SK-N-SH (cell line): ENCODE results near the gene UBE2I. TPM values are rescaled to one million over a fixed set of nuclear protein-coding genes. Genes with fewer than 3 reads are reported as not detected.

ENCODE experiments used
- CTCF ChIA-PET: fragments of 300-600, 350-600 bp; formaldehyde crosslinking; extraction: SDS; loops from one replicate; lab custom pipeline; 2021; lab: Yijun Ruan, JAX
- POLR2A ChIA-PET: fragments of 350-600 bp; sonication (Branson Sonifier 250); formaldehyde crosslinking; extraction: SDS; loops from one replicate; lab custom pipeline; 2020; ENCODE audit warnings: antibody characterized with exemption, inconsistent platforms; lab: Yijun Ruan, JAX
- DNase-seq: peaks from one replicate; pipeline ENCODE4 v3.0.0; 2012
- H2AFZ ChIP-seq: fragments of 200-600 bp; sonication (generic); 2 replicates; pipeline ENCODE4 v1.8.1; 2016; ENCODE audit warnings: antibody characterized with exemption, mild to moderate bottlenecking, low read depth
- H3F3A ChIP-seq: fragments of 200-600 bp; sonication (generic); replicated peaks from 2 replicates; pipeline ENCODE3; 2016; ENCODE audit warnings: antibody characterized with exemption, mild to moderate bottlenecking; ENCODE audit not compliant: insufficient read depth
- H3K27ac ChIP-seq, 2 experiments: fragments of 200-500 bp in 1 of 2; fragments of 200-600 bp in 1 of 2; sonication (Bioruptor generic) in 1 of 2; sonication (generic), shearing (Covaris generic) in 1 of 2; 2 replicates each; pipeline versions ENCODE4 v1.5.1 to v1.6.1; 2014 to 2016; ENCODE audit warnings: low read depth in 2 of 2, inconsistent platforms in 1 of 2, low read length in 1 of 2, mild to moderate bottlenecking in 1 of 2, mixed read lengths in 1 of 2
- H3K27me3 ChIP-seq: fragments of 200-600 bp; sonication (generic), shearing (Covaris generic); 2 replicates; pipeline ENCODE4 v1.6.1; 2016; ENCODE audit warnings: mixed run types; ENCODE audit not compliant: insufficient read depth
- H3K36me3 ChIP-seq, 2 experiments: fragments of 200-500 bp in 1 of 2; fragments of 200-600 bp in 1 of 2; sonication (Bioruptor generic) in 1 of 2; sonication (generic) in 1 of 2; replicated peaks in 1 of 2; 2 replicates each; pipeline versions ENCODE3 to v1.5.1; 2014 to 2016; ENCODE audit warnings: low read length in 1 of 2, mild to moderate bottlenecking in 1 of 2; ENCODE audit not compliant: insufficient read depth in 2 of 2, control insufficient read depth in 1 of 2
- H3K4me1 ChIP-seq, 2 experiments: fragments of 200-500 bp in 1 of 2; fragments of 200-600 bp in 1 of 2; sonication (Bioruptor generic) in 1 of 2; sonication (generic), shearing (Covaris generic) in 1 of 2; 2 replicates each; pipeline versions ENCODE4 v1.5.1 to v1.6.1; 2014 to 2016; ENCODE audit warnings: low read depth in 1 of 2, low read length in 1 of 2, mixed run types in 1 of 2; ENCODE audit not compliant: insufficient read depth in 2 of 2, control insufficient read depth in 1 of 2
- H3K4me2 ChIP-seq: fragments of 200-600 bp; sonication (generic), shearing (Covaris generic); 2 replicates; pipeline ENCODE4 v1.6.1; 2017; ENCODE audit warnings: mixed run types
- H3K4me3 ChIP-seq, 2 experiments: fragments of 200-500 bp in 1 of 2; fragments of 200-600 bp in 1 of 2; sonication (Bioruptor generic) in 1 of 2; sonication (generic), shearing (Covaris generic) in 1 of 2; 2 replicates each; pipeline versions ENCODE4 v1.5.1 to v1.8.1; 2014 to 2016; ENCODE audit warnings: low read depth in 2 of 2, inconsistent platforms in 1 of 2, low read length in 1 of 2, mild to moderate bottlenecking in 1 of 2, mixed read lengths in 1 of 2, moderate library complexity in 1 of 2
- H3K79me2 ChIP-seq: fragments of 200-600 bp; sonication (generic); 2 replicates; pipeline ENCODE4 v1.8.1; 2017; ENCODE audit warnings: mild to moderate bottlenecking; ENCODE audit not compliant: insufficient read depth
- H3K9ac ChIP-seq: fragments of 200-600 bp; sonication (generic); 2 replicates; pipeline ENCODE4 v1.6.1; 2017; ENCODE audit warnings: mixed run types
- H3K9me2 ChIP-seq: fragments of 200-600 bp; sonication (generic); 2 replicates; pipeline ENCODE4 v1.6.1; 2017; ENCODE audit warnings: mixed run types
- H3K9me3 ChIP-seq: fragments of 200-600 bp; sonication (generic); 2 replicates; pipeline ENCODE4 v1.6.1; 2017; ENCODE audit warnings: mixed run types, mild to moderate bottlenecking, moderate library complexity
- H4K20me1 ChIP-seq: fragments of 200-600 bp; sonication (generic); 2 replicates; pipeline ENCODE4 v1.6.1; 2017; ENCODE audit warnings: mild to moderate bottlenecking, mixed run types; ENCODE audit not compliant: insufficient read depth
- CTCF ChIP-seq: fragments of 200-600 bp; sonication (generic); IDR thresholded peaks from 2 replicates; pipeline ENCODE4 v1.6.1; 2017; ENCODE audit warnings: antibody characterized with exemption, mild to moderate bottlenecking, moderate library complexity
- EP300 ChIP-seq, 2 experiments: IDR thresholded peaks; 2 replicates each; pipeline versions ENCODE4 v1.4.0 to v1.6.1; 2012; ENCODE audit warnings: borderline replicate concordance in 1 of 2, low read depth in 1 of 2, low read length in 1 of 2
- FOXJ3 ChIP-seq: sonication (generic); formaldehyde crosslinking; IDR thresholded peaks from 2 replicates; pipeline ENCODE4 v1.5.1; 2020; ENCODE audit warnings: mild to moderate bottlenecking, missing genetic modification reagents
- GABPA ChIP-seq: IDR thresholded peaks from 2 replicates; pipeline ENCODE4 v1.4.0; 2012; ENCODE audit warnings: low read depth, mild to moderate bottlenecking
- GATA2 ChIP-seq: sonication (generic); formaldehyde crosslinking; IDR thresholded peaks from 2 replicates; pipeline ENCODE4 v1.5.0; 2020; ENCODE audit warnings: mild to moderate bottlenecking, missing genetic modification reagents
- NFIC ChIP-seq: IDR thresholded peaks from 2 replicates; pipeline ENCODE4 v1.4.0; 2012; ENCODE audit warnings: borderline replicate concordance
- PBX3 ChIP-seq: IDR thresholded peaks from 2 replicates; pipeline ENCODE4; 2012
- POLR2AphosphoS5 ChIP-seq: IDR thresholded peaks from 2 replicates; pipeline ENCODE4 v1.6.1; 2012; ENCODE audit warnings: low read depth, low read length
- RFX5 ChIP-seq: IDR thresholded peaks from 2 replicates; pipeline ENCODE4 v1.6.1; 2012; ENCODE audit warnings: mild to moderate bottlenecking, improper control_type of control experiment, low read length
- SIN3A ChIP-seq: IDR thresholded peaks from 2 replicates; pipeline ENCODE4 v1.6.1; 2012; ENCODE audit warnings: low read depth, mild to moderate bottlenecking, low read length, moderate library complexity, borderline replicate concordance
- SMC3 ChIP-seq: IDR thresholded peaks from 2 replicates; pipeline ENCODE4 v1.6.1; 2012; ENCODE audit warnings: low read depth, low read length, improper control_type of control experiment
- TAF1 ChIP-seq: IDR thresholded peaks from 2 replicates; pipeline ENCODE4 v1.6.1; 2012; ENCODE audit warnings: low read depth, mild to moderate bottlenecking, low read length, moderate library complexity, borderline replicate concordance
- TCF12 ChIP-seq: IDR thresholded peaks from 2 replicates; pipeline ENCODE4 v1.4.0; 2012
- TEAD4 ChIP-seq: IDR thresholded peaks from 2 replicates; pipeline ENCODE4 v1.4.0; 2012; ENCODE audit warnings: mild to moderate bottlenecking, borderline replicate concordance; ENCODE audit not compliant: insufficient read depth
- YY1 ChIP-seq: IDR thresholded peaks from 2 replicates; pipeline ENCODE4 v1.4.0; 2012; ENCODE audit warnings: low read depth, mild to moderate bottlenecking
- WGBS: methylation state at CpG from one replicate; pipeline ENCODE4 v1.1.6; 2017; ENCODE audit warnings: low lambda C conversion rate; 5-methylcytosine and 5-hydroxymethylcytosine counted together
- polyA plus RNA-seq, 3 experiments: library from polyadenylated mRNA; depleted of rRNA; stranded (reverse); fragments of >200 nt; gene quantifications; 2 replicates each; pipeline ENCODE4 v1.2.3, GENCODE V29; 2012

UBE2I gene
- polyA plus RNA-seq, 1 of the 3 experiments (the other 2 are of a cell fraction), result 107 TPM

- H3K4me3 ChIP-seq, result no peak overlapping the region
- H3K4me2 ChIP-seq, result no peak overlapping the region
- TF ChIP-seq YY1 (no peak), POLR2AphosphoS5 (no peak), SMC3 (no peak), PBX3 (no peak), EP300 (IDR thresholded peaks at IDR 0.05; ENCODE audit: borderline replicate concordance in 1 of 2, low read depth in 1 of 2, low read length in 1 of 2) (no peak), FOXJ3 (no peak), RFX5 (no peak), TCF12 (no peak), GATA2 (CRISPR knock-in tag) (no peak), CTCF (no peak), TEAD4 (no peak), GABPA (no peak), NFIC (no peak), TAF1 (no peak), SIN3A (no peak)
- H3F3A ChIP-seq, result peaks cover 5% of the 10 kb centered on the region
- peaks cover 8% of the 10 kb centered on the region; the same call in 1 of the 2 replicates for H3K79me2 ChIP-seq
- H3K27ac ChIP-seq, result no peak overlapping the region
- H3K9me2 ChIP-seq, result no peaks in the 10 kb centered on the region
- H3K9me3 ChIP-seq, result no peaks in the 10 kb centered on the region
- H4K20me1 ChIP-seq, result peaks cover 25% of the 10 kb centered on the region; the same call in 1 of the 2 replicates
- H3K9ac ChIP-seq, result no peak overlapping the region
- 88% methylated on average over 8 of the region's 35 CpGs for WGBS
- ChIA-PET POLR2A (no interaction called here), CTCF (interaction anchor here (1.0 to 1.6 kb wide), 3 partner anchors 9 to 23 kb away, joined by 3 to 4 read pairs (median 3); no protein-coding TSS in a partner anchor)
- H3K36me3 ChIP-seq, result peaks cover 8 to 50% of the 10 kb centered on the region in 2 experiments
- H2AFZ ChIP-seq, result no peak overlapping the region
- no peaks in the 10 kb centered on the region for H3K4me1 ChIP-seq
- DNase-seq, result no peak
- H3K27me3 ChIP-seq, result no peaks in the 10 kb centered on the region
Observed at GRCh38 chr16:1323296-1324239, 14.1 kb downstream of the UBE2I start.
